Subcutaneous adipose tissue (tissue), 4 donors: ENCODE measurements around the gene MSANTD2. TPM values are rescaled to one million over a fixed set of nuclear protein-coding genes. Genes with fewer than 3 reads are reported as not detected.

Source experiments
- CTCF ChIP-seq: fragments of 450-650 bp; IDR thresholded peaks from one replicate; pipeline ENCODE4 v1.5.1; 2016; ENCODE audit warnings: low read depth, mild to moderate bottlenecking, control low read depth, antibody characterized with exemption, moderate library complexity
- total RNA-seq, 4 donors: library from RNA; depleted of rRNA; stranded (reverse); fragments of >200 nt; gene quantifications; one replicate each; pipeline ENCODE4 v1.1.0, GENCODE V29; 2016

The MSANTD2 gene
- total RNA-seq, 4 donors from 2014 or later, result 11.6 to 23.9 (median 15.0) TPM

GRCh38 chr11:124761301-124762104 lies 38.7 kb downstream of the MSANTD2 start:
- no peak for TF ChIP-seq CTCF

DNA sequence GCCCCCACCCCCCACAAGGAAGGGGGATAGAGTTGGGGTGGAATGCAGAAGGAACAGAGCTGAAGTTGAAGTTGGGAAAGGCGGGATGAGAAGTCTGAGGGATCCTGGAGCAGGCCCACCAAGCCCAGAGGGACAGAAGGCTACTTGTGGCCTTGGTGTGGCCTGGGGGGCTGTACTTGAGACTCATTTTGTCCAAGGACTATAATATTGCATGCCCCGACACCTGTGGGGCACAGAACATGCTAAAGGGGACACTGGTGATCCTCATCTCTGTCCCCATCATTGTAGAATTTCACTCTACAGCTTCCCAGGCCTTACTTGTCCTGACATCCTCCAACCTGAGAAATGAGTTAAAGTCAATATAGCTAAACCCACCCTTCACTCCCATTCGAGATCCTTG lies 39.4 kb downstream of the MSANTD2 start:
- TF ChIP-seq CTCF, result no peak

- TF ChIP-seq CTCF, result no peak
Measured at GRCh38 chr11:124760205-124760652, 40.0 kb downstream of the MSANTD2 start.

DNA sequence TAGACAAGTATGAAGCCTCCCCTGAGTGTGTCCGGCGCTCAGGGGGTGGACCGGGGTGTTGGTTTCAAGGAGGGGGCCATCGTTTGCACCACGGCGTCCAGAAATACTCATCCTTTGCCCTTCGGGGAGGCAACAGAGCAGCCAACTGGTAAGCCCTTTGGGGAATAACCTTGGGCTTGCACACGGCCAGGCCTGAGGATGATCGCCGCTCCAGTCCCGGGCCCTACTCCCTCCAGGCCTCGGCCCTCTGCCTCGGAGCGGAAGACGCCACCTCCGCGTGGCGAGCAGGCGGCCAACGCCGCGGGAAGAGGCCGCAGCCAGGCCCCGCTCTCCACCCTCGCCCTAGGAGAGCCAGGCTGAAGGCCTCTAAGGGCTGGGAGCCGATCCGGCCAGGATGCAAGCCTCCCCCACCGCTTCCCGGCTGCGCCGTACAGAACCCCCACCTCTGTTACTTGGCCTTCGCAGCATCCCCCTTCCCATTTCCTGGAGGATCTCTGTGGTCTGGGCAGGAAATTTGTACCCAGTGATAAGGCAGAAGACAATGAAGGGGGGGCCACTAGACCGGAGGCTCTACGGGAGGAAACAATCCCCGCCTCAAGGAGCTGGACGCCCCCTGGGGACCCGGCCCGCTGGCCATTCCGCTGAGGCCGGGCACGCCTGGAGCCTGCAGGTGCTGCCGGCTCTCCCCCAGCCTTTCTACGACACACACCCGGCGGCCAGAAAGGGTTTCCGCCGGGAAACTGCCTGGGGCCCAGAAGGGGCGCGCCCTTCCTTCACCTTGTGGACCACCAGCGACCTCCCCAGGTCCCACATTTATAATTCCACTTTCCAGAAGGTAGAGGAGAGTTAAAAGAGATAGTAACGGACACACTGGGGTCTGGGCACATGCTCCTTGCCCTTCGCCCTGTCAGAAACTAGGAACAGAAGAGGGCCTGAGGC lies 40.7 kb downstream of the MSANTD2 start:
- no peak for TF ChIP-seq CTCF

DNA sequence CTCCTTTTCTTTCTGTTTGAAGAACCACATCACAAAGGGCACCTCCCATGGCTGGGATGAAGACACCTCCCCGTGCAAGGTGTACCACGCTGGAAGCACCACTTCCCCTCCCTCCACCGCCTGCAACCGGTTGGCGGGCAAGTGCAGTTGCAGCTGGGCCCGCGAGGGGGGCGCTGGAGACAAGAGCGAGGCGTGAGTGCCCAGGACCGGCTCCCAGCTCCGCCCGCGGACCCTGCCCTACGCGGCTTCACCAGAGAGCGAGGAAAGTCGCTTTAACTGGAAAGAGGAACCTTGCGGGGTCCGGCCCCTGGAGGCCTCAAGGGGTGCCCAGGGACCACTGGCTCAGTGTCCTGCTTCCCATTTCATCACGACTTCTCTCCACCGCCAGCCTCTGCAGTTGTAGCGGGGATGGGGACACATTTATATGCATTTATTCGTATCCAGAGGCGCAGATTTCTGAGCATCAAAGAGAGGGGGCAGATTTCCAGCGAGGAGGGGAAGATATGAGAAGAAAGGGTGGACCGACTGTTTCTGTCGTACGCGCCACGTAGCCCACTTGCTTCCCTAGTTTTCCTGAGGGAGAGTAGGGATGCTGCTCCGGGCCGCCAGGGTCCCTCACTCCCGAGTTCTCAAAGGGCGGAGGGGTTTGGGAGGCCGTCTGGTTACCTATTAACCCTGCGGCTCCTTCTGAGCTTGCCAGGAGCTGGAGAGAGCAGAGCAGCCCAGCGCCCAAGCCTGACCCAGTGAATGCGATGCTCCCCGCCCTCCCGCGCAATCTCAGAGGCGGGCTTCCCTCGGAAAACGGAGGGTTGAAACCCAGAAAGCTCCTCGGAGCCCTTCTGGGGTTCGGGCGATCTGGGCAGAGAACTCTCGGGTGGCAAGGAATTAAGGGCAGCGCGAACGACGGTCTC lies 41.6 kb downstream of the MSANTD2 start:
- TF ChIP-seq CTCF, result no peak

- no peak for TF ChIP-seq CTCF
Measured at GRCh38 chr11:124757320-124757719, 42.9 kb downstream of the MSANTD2 start.
